SU-DHL-6 (cell line): ENCODE measurements around the gene CTNND2.

Experiments used
- H2AFZ ChIP-seq: fragments of 200-600 bp; sonication (generic); 2 replicates; pipeline ENCODE4 v1.6.1; 2014; ENCODE audit warnings: low read depth, mild to moderate bottlenecking, moderate library complexity, mixed read lengths, antibody characterized with exemption, low read length; ENCODE audit not compliant: severe bottlenecking
- H3F3A ChIP-seq: fragments of 200-600 bp; shearing (Covaris generic); 2 replicates; pipeline ENCODE4 v1.6.0; 2016; ENCODE audit warnings: antibody characterized with exemption, mild to moderate bottlenecking; ENCODE audit not compliant: insufficient read depth
- H3K27ac ChIP-seq: fragments of 200-600 bp; sonication (generic); 2 replicates; pipeline ENCODE4 v1.5.1; 2016; ENCODE audit warnings: low read depth, mild to moderate bottlenecking, low read length, moderate library complexity, mixed read lengths
- H3K27me3 ChIP-seq: fragments of 200-600 bp; sonication (generic), shearing (Covaris generic); 2 replicates; pipeline ENCODE4 v1.6.0; 2014; ENCODE audit warnings: mild to moderate bottlenecking, low read length
- H3K36me3 ChIP-seq: fragments of 200-600 bp; sonication (generic); 2 replicates; pipeline ENCODE4 v1.6.1; 2014; ENCODE audit warnings: mild to moderate bottlenecking, low read length, mixed read lengths
- H3K4me2 ChIP-seq: fragments of 300-600, 200-600 bp; shearing (Covaris generic), sonication (generic); 2 replicates; pipeline ENCODE4 v1.6.0; 2014; ENCODE audit warnings: low read length, low read depth, mild to moderate bottlenecking; ENCODE audit not compliant: poor library complexity, severe bottlenecking
- H3K4me3 ChIP-seq: fragments of 200-600 bp; sonication (generic); 2 replicates; pipeline ENCODE4 v1.5.1; 2014; ENCODE audit warnings: antibody characterized with exemption, low read length, mild to moderate bottlenecking, mixed read lengths; ENCODE audit not compliant: insufficient read depth, poor library complexity, severe bottlenecking
- H3K79me2 ChIP-seq: fragments of 200-600 bp; sonication (generic); 2 replicates; pipeline ENCODE4 v1.6.1; 2014; ENCODE audit warnings: mild to moderate bottlenecking, low read length, moderate library complexity; ENCODE audit not compliant: insufficient read depth
- H3K9ac ChIP-seq: fragments of 200-600 bp; sonication (generic); 2 replicates; pipeline ENCODE4 v1.7.0; 2014; ENCODE audit warnings: mild to moderate bottlenecking, low read length
- H3K9me2 ChIP-seq: fragments of 200-600 bp; sonication (generic); replicated peaks from 2 replicates; pipeline ENCODE4 v1.6.1; 2014; ENCODE audit warnings: low read length; ENCODE audit not compliant: insufficient read depth
- H3K9me3 ChIP-seq: fragments of 200-600 bp; sonication (generic); 2 replicates; pipeline ENCODE4 v1.6.1; 2014; ENCODE audit warnings: low read length, mixed read lengths; ENCODE audit not compliant: insufficient read depth
- H4K20me1 ChIP-seq: fragments of 200-600 bp; sonication (generic); 2 replicates; pipeline ENCODE4 v1.6.1; 2014; ENCODE audit warnings: low read depth, mild to moderate bottlenecking, antibody characterized with exemption, low read length, moderate library complexity, mixed read lengths
- EZH2phosphoT487 ChIP-seq: fragments of 200-600 bp; sonication (generic), shearing (Covaris generic); conservative IDR thresholded peaks from 2 replicates; pipeline ENCODE4 v1.6.1; 2018; ENCODE audit warnings: mild to moderate bottlenecking, antibody characterized with exemption, low read length, moderate library complexity, mixed read lengths
- TF ChIP-seq, protein P1 (sequence below): fragments of 200-600 bp; sonication (generic); IDR thresholded peaks from one replicate; pipeline ENCODE4 v1.5.1; 2017; ENCODE audit warnings: antibody characterized with exemption, mild to moderate bottlenecking, low read length, moderate library complexity; ENCODE audit not compliant: insufficient read depth, poor library complexity, severe bottlenecking

CTNND2 gene

DNA sequence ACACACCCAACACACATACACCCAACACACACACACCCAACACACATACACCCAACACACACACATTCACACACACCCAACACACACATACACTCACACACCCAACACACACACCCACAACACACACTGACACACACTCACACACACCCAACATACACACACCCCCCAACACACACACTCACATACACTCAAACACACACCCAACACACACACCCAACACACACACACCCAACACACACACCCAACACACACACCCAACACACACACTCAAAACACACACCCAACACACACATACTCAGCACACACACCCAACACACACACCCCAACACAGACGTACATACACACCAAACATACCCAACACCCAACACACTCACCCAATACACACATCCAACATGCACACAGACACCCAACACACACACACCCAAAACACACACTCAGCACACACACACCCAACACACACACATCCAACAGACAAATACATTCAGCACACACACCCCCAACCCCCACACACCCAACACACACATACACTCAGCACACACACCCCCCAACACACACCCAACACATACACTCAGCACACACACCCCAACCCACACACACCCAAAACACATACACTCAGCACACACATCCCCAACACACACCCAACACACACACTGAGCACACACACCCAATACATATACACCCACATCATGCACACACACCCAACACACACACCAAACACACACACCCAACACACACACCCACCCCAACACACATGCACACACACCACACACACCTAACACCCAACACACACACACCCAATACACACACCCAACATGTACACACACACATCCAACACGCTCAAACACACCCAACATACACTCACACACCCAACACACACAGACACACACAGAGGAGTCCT is 663.7 kb downstream of the CTNND2 start:
- Histone ChIP-seq H3K4me2 (no peak overlapping the region), H3K9me3 (no peaks in the 10 kb centered on the region), H3K79me2 (no peaks in the 10 kb centered on the region), H2AFZ (no peak overlapping the region), H4K20me1 (no peaks in the 10 kb centered on the region), H3K9me2 (no peaks in the 10 kb centered on the region), H3K36me3 (no peaks in the 10 kb centered on the region), H3K27me3 (no peaks in the 10 kb centered on the region; the same call in 1 of the 2 replicates), H3K4me3 (no peak overlapping the region), H3K27ac (no peak overlapping the region), H3F3A (no peaks in the 10 kb centered on the region), H3K9ac (no peak overlapping the region)
- TF ChIP-seq EZH2phosphoT487: no peak
- TF ChIP-seq, protein P1, sequence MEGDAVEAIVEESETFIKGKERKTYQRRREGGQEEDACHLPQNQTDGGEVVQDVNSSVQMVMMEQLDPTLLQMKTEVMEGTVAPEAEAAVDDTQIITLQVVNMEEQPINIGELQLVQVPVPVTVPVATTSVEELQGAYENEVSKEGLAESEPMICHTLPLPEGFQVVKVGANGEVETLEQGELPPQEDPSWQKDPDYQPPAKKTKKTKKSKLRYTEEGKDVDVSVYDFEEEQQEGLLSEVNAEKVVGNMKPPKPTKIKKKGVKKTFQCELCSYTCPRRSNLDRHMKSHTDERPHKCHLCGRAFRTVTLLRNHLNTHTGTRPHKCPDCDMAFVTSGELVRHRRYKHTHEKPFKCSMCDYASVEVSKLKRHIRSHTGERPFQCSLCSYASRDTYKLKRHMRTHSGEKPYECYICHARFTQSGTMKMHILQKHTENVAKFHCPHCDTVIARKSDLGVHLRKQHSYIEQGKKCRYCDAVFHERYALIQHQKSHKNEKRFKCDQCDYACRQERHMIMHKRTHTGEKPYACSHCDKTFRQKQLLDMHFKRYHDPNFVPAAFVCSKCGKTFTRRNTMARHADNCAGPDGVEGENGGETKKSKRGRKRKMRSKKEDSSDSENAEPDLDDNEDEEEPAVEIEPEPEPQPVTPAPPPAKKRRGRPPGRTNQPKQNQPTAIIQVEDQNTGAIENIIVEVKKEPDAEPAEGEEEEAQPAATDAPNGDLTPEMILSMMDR: no peak

DNA sequence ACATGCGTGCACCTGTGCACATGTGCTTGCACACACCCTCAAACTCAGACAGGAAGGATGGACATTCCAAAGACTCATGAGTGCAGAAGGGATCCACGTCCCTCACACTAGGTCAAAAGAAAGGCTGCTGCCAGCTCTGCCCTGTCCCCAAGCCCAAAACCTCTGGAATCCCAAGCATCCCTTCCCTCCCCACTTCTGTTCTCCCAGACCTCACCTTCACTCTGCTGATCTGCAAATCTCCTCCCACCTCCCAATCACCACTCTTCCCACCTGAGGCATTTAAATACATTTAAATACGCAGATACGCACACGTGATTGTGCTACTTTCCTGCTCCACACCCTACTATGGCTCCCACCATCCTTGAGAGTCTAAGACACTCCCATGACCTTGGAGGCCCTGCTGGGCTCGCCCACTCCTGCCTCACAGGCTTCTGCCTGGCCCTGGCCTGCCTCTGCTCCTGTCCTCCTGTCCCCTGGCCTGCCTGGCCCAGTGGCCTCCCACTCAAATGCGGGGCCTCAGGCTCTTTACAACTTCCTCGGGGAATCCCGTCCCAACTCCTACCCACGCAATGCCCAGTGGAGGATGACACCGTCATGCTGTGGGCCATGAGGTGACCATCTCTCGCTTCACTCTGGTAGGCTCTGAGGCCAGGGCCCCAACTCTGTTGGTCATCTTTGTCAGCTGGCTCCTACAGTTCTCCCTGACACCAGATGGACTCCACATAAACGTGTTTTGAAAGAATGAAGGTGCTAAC is 664.8 kb downstream of the CTNND2 start:
- Histone ChIP-seq H3K9ac (no peak overlapping the region), H3K9me2 (no peaks in the 10 kb centered on the region), H2AFZ (no peak overlapping the region), H3K79me2 (no peaks in the 10 kb centered on the region), H3K36me3 (no peaks in the 10 kb centered on the region), H3K4me2 (no peak overlapping the region), H3K9me3 (no peaks in the 10 kb centered on the region), H3F3A (no peaks in the 10 kb centered on the region), H3K27me3 (no peaks in the 10 kb centered on the region; the same call in 1 of the 2 replicates), H3K27ac (no peak overlapping the region), H4K20me1 (no peaks in the 10 kb centered on the region), H3K4me3 (no peak overlapping the region)
- TF ChIP-seq, protein P1: no peak
- no peak for TF ChIP-seq EZH2phosphoT487

DNA sequence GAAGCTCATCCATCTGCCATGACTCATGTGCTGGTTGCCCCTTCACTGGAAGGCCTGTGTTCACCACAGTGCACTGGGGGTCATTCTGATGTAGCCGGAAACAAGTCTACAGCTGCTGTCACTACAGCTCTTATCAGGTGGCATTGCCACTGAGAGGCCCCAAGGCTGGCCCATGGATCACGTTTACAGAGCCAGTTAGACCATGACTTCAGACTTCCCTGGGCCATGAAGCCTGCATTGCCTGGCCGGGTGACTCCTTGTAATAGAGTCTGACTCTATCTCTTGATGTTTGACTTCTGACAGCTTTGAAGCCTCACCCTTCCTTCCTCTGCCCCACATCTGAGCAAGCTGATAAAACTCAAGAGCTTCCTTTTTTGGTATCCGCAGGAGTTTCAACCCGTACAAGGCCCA is 669.7 kb downstream of the CTNND2 start:
- no peaks in the 10 kb centered on the region for H3K79me2 ChIP-seq
- no peak overlapping the region for H3K9ac ChIP-seq
- H3K36me3 ChIP-seq: no peaks in the 10 kb centered on the region
- TF ChIP-seq EZH2phosphoT487: no peak
- TF ChIP-seq, protein P1: no peak
- no peak overlapping the region for H3K27ac ChIP-seq
- no peaks in the 10 kb centered on the region for H4K20me1 ChIP-seq
- no peaks in the 10 kb centered on the region for H3F3A ChIP-seq
- no peaks in the 10 kb centered on the region; the same call in 1 of the 2 replicates for H3K27me3 ChIP-seq
- no peak overlapping the region for H2AFZ ChIP-seq
- H3K4me3 ChIP-seq: no peak overlapping the region
- no peak overlapping the region for H3K4me2 ChIP-seq
- H3K9me2 ChIP-seq: no peaks in the 10 kb centered on the region
- H3K9me3 ChIP-seq: no peaks in the 10 kb centered on the region
